ENCODE measurements around the gene ADNP2.

ADNP2 gene

GRCh38 chr18:80106482-80107051, 2.5 kb upstream of the ADNP2 start:
- CTCF ChIA-PET: interaction anchor here (0.6 kb wide), 1 partner anchor 40 kb away, joined by 6 read pairs; no protein-coding TSS in a partner anchor
- no peak overlapping the region for H3K27ac ChIP-seq (ENCODE audit: extremely low read depth, low read depth, low read length)
- no peak for TF ChIP-seq ZNF529 (tag by site-specific recombination; IDR thresholded peaks at IDR 0.05; ENCODE audit: insufficient replicate concordance)
- no peak for TF ChIP-seq GLI4 (tag by site-specific recombination; IDR thresholded peaks at IDR 0.05)
- no peak for TF ChIP-seq KLF16 (tag by site-specific recombination; IDR thresholded peaks at IDR 0.05)
- TF ChIP-seq ZNF76 (tag by site-specific recombination; IDR thresholded peaks at IDR 0.05; ENCODE audit: borderline replicate concordance, low read depth): no peak
- peak; percentile 48; the same call in 1 of the 2 replicates for TF ChIP-seq ZSCAN4 (tag by site-specific recombination; IDR thresholded peaks at IDR 0.05)
- no peak overlapping the region for H3K4me3 ChIP-seq (ENCODE audit: low read depth, low read length)
- no peaks in the 10 kb centered on the region for H3K9me3 ChIP-seq (ENCODE audit: control insufficient read depth, insufficient read depth, low read depth, low read length)
- H3K36me3 ChIP-seq (ENCODE audit: control insufficient read depth in 2 of 2, insufficient read depth in 1 of 2, low read length in 2 of 2): peaks cover 4 to 8% of the 10 kb centered on the region in 2 experiments
- peaks cover 9% of the 10 kb centered on the region; the same call in 1 of the 2 replicates for H3K4me1 ChIP-seq (ENCODE audit: control insufficient read depth, insufficient read depth, low read length)
- POLR2A ChIA-PET: no interaction called here

GRCh38 chr18:80107426-80107825, 1.6 kb upstream of the ADNP2 start:
- H3K36me3 ChIP-seq (ENCODE audit: control insufficient read depth in 2 of 2, insufficient read depth in 1 of 2, low read length in 2 of 2): peaks cover 4 to 12% of the 10 kb centered on the region in 2 experiments
- ChIA-PET CTCF (no interaction called here), POLR2A (no interaction called here)
- H3K27ac ChIP-seq (ENCODE audit: extremely low read depth, low read depth, low read length): no peak overlapping the region
- TF ChIP-seq ZSCAN18 (tag by site-specific recombination; IDR thresholded peaks at IDR 0.05) (no peak), ZNF701 (tag by site-specific recombination; IDR thresholded peaks at IDR 0.05) (no peak), ZNF548 (tag by site-specific recombination; IDR thresholded peaks at IDR 0.05) (no peak), MYNN (tag by site-specific recombination; IDR thresholded peaks at IDR 0.05; ENCODE audit: borderline replicate concordance) (no peak), ZNF623 (tag by site-specific recombination; IDR thresholded peaks at IDR 0.05) (no peak), ZSCAN4 (tag by site-specific recombination; IDR thresholded peaks at IDR 0.05) (no peak), BCL11B (tag by site-specific recombination; IDR thresholded peaks at IDR 0.05; ENCODE audit: low read depth) (no peak), SETDB1 (IDR thresholded peaks at IDR 0.05; ENCODE audit: insufficient read length, low read length) (no peak), ZNF776 (tag by site-specific recombination; IDR thresholded peaks at IDR 0.05; ENCODE audit: borderline replicate concordance) (no peak)
- TF ChIP-seq, protein P1, sequence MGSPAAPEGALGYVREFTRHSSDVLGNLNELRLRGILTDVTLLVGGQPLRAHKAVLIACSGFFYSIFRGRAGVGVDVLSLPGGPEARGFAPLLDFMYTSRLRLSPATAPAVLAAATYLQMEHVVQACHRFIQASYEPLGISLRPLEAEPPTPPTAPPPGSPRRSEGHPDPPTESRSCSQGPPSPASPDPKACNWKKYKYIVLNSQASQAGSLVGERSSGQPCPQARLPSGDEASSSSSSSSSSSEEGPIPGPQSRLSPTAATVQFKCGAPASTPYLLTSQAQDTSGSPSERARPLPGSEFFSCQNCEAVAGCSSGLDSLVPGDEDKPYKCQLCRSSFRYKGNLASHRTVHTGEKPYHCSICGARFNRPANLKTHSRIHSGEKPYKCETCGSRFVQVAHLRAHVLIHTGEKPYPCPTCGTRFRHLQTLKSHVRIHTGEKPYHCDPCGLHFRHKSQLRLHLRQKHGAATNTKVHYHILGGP (tag by site-specific recombination; IDR thresholded peaks at IDR 0.05): no peak
- no peaks in the 10 kb centered on the region for H3K9me3 ChIP-seq (ENCODE audit: control insufficient read depth, insufficient read depth, low read depth, low read length)
- H3K4me1 ChIP-seq (ENCODE audit: control insufficient read depth, insufficient read depth, low read length): peaks cover 16% of the 10 kb centered on the region; the same call in 1 of the 2 replicates
- H3K4me3 ChIP-seq (ENCODE audit: low read depth, low read length): no peak overlapping the region

- CTCF ChIA-PET: no interaction called here
- no peak overlapping the region for H3K4me3 ChIP-seq (ENCODE audit: low read depth, low read length)
- POLR2A ChIA-PET: interaction anchor here (0.8 to 2.7 kb wide), 4 partner anchors 22 to 120 kb away, joined by 3 to 22 read pairs (median 7); partner anchors contain the start of genes RBFA and TXNL4A
- peaks cover 20% of the 10 kb centered on the region for H3K4me1 ChIP-seq (ENCODE audit: control insufficient read depth, insufficient read depth, low read length)
- no peaks in the 10 kb centered on the region for H3K9me3 ChIP-seq (ENCODE audit: control insufficient read depth, insufficient read depth, low read depth, low read length)
- no peak overlapping the region for H3K27ac ChIP-seq (ENCODE audit: extremely low read depth, low read depth, low read length)
- H3K36me3 ChIP-seq (ENCODE audit: control insufficient read depth in 2 of 2, insufficient read depth in 1 of 2, low read length in 2 of 2): peaks cover 4 to 12% of the 10 kb centered on the region in 2 experiments
- no peak for TF ChIP-seq SP3 (tag by site-specific recombination; IDR thresholded peaks at IDR 0.05)
- TF ChIP-seq, protein P2, sequence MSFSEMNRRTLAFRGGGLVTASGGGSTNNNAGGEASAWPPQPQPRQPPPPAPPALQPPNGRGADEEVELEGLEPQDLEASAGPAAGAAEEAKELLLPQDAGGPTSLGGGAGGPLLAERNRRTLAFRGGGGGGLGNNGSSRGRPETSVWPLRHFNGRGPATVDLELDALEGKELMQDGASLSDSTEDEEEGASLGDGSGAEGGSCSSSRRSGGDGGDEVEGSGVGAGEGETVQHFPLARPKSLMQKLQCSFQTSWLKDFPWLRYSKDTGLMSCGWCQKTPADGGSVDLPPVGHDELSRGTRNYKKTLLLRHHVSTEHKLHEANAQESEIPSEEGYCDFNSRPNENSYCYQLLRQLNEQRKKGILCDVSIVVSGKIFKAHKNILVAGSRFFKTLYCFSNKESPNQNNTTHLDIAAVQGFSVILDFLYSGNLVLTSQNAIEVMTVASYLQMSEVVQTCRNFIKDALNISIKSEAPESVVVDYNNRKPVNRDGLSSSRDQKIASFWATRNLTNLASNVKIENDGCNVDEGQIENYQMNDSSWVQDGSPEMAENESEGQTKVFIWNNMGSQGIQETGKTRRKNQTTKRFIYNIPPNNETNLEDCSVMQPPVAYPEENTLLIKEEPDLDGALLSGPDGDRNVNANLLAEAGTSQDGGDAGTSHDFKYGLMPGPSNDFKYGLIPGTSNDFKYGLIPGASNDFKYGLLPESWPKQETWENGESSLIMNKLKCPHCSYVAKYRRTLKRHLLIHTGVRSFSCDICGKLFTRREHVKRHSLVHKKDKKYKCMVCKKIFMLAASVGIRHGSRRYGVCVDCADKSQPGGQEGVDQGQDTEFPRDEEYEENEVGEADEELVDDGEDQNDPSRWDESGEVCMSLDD (tag by site-specific recombination; IDR thresholded peaks at IDR 0.05): no peak
- 0 out of 2 replicates have a peak, but pooled peaks have one; percentile 12 for TF ChIP-seq ZNF341 (tag by site-specific recombination; IDR thresholded peaks at IDR 0.05; ENCODE audit: low read depth)
- TF ChIP-seq ZNF121 (tag by site-specific recombination; IDR thresholded peaks at IDR 0.05): no peak
- TF ChIP-seq ZNF23 (tag by site-specific recombination; IDR thresholded peaks at IDR 0.05; ENCODE audit: borderline replicate concordance): no peak
These were observed 933 bp upstream of the ADNP2 start for GRCh38 chr18:80108121-80108536.

Data from HEK293 (cell line).